SIG-M5 (cell line): ENCODE measurements around the gene ALDH1B1.
"Not testable (repeated sequence)": the region's sequence is repeated elsewhere in the genome, so short reads cannot be mapped to it uniquely, and the experiment has no call there.

Experiments used
- DNase-seq: peaks from one replicate; lab custom pipeline; 2025; lab: John Stamatoyannopoulos, UW

ALDH1B1 gene

GRCh38 chr9:38361473-38361850 is 31.0 kb upstream of the ALDH1B1 start:
- no peak for DNase-seq

- DNase-seq, result peak; percentile 11
Measured at GRCh38 chr9:38362852-38363588, 29.5 kb upstream of the ALDH1B1 start.

- no peak for DNase-seq
Measured at GRCh38 chr9:38363589-38363925, 28.9 kb upstream of the ALDH1B1 start.

GRCh38 chr9:38367898-38368297 is 24.6 kb upstream of the ALDH1B1 start:
- DNase-seq, result no peak

- DNase-seq, result no peak
Measured at GRCh38 chr9:38368731-38369130, 23.8 kb upstream of the ALDH1B1 start.

GRCh38 chr9:38370176-38370575 is 22.3 kb upstream of the ALDH1B1 start:
- DNase-seq, result no peak

- no peak for DNase-seq
Measured at GRCh38 chr9:38371495-38371894, 21.0 kb upstream of the ALDH1B1 start.

- DNase-seq, result no peak
Measured at GRCh38 chr9:38372762-38373619, 19.5 kb upstream of the ALDH1B1 start.

- DNase-seq, result no peak
Measured at GRCh38 chr9:38373679-38374078, 18.8 kb upstream of the ALDH1B1 start.

- no peak for DNase-seq
Measured at GRCh38 chr9:38374847-38375571, 17.5 kb upstream of the ALDH1B1 start.

- no peak for DNase-seq
Measured at GRCh38 chr9:38375572-38375963, 16.9 kb upstream of the ALDH1B1 start.

GRCh38 chr9:38376021-38376670 is 16.4 kb upstream of the ALDH1B1 start:
- DNase-seq, result no peak

GRCh38 chr9:38377336-38378083 is 15.0 kb upstream of the ALDH1B1 start:
- not testable (repeated sequence) for DNase-seq

- no peak for DNase-seq
Measured at GRCh38 chr9:38380230-38380871, 12.2 kb upstream of the ALDH1B1 start.

GRCh38 chr9:38380872-38381534 is 11.5 kb upstream of the ALDH1B1 start:
- DNase-seq, result no peak

- DNase-seq, result no peak
Measured at GRCh38 chr9:38382141-38382540, 10.4 kb upstream of the ALDH1B1 start.

GRCh38 chr9:38384990-38385848 is 7.3 kb upstream of the ALDH1B1 start:
- no peak for DNase-seq

- DNase-seq, result no peak
Measured at GRCh38 chr9:38385896-38386295, 6.6 kb upstream of the ALDH1B1 start.

- no peak for DNase-seq
Measured at GRCh38 chr9:38386319-38386895, 6.1 kb upstream of the ALDH1B1 start.
